Measurements from ENCODE around the gene TMEM200A. TPM values are rescaled to one million over a fixed set of nuclear protein-coding genes. Genes with fewer than 3 reads are reported as not detected.

TMEM200A gene
- total RNA-seq, 2 donors from 2014 or later: 10.3 to 24.0 TPM

- intact Hi-C loops (cut with DNase I): no loop called here
- no peak for DNase-seq (ENCODE audit: low spot score)
These were observed 100.9 kb downstream of the TMEM200A start for GRCh38 chr6:130466748-130467061.

- intact Hi-C loops (cut with DNase I): no loop called here
- DNase-seq (ENCODE audit: low spot score): no peak
These were observed 101.6 kb downstream of the TMEM200A start for GRCh38 chr6:130467146-130468050.

- DNase-seq (ENCODE audit: low spot score): no peak
- intact Hi-C loops (cut with DNase I): no loop called here
These were observed 104.9 kb downstream of the TMEM200A start for GRCh38 chr6:130470766-130471165.

GRCh38 chr6:130473886-130474285 is 108.1 kb downstream of the TMEM200A start:
- intact Hi-C loops (cut with DNase I): no loop called here
- DNase-seq (ENCODE audit: low spot score): no peak

GRCh38 chr6:130482645-130483390 is 117.0 kb downstream of the TMEM200A start:
- intact Hi-C loops (cut with DNase I): no loop called here
- DNase-seq (ENCODE audit: low spot score): no peak

- intact Hi-C loops (cut with DNase I): no loop called here
- no peak for DNase-seq (ENCODE audit: low spot score)
These were observed 120.1 kb downstream of the TMEM200A start for GRCh38 chr6:130485870-130486269.

- intact Hi-C loops (cut with DNase I): no loop called here
- no peak for DNase-seq (ENCODE audit: low spot score)
These were observed 120.6 kb downstream of the TMEM200A start for GRCh38 chr6:130486417-130486816.

GRCh38 chr6:130489514-130489913 is 123.7 kb downstream of the TMEM200A start:
- intact Hi-C loops (cut with DNase I): no loop called here

More at GRCh38 chr6:130489514-130489913, 123.7 kb downstream of the TMEM200A start:
- no peak for DNase-seq (ENCODE audit: low spot score)

Other genes with a start within 250 kb of the TMEM200A start
- 1 to 10 TPM; 1.5 to 2.6 TPM for gene SAMD3, start 143.1 kb upstream of the TMEM200A start, total RNA-seq